Esophagus muscularis mucosa (tissue), 4 donors: ENCODE data around the gene ATAD3B. TPM values are rescaled to one million over a fixed set of nuclear protein-coding genes. Genes with fewer than 3 reads are reported as not detected.
"Not testable (repeated sequence)": the region's sequence is repeated elsewhere in the genome, so short reads cannot be mapped to it uniquely, and the experiment has no call there.

Source experiments
- DNase-seq: peaks from one replicate; pipeline ENCODE4 v3.0.0-alpha.2; 2017; ENCODE audit errors: extremely low spot score
- H3K27ac ChIP-seq, 4 donors: fragments of 200-600 bp; sonication (generic); replicated peaks in 1 of 4; 1 replicate in 3 of 4; 2 replicates in 1 of 4; pipeline ENCODE4 v1.5.1; 2016 to 2019; ENCODE audit warnings: mild to moderate bottlenecking in 1 of 4
- H3K27me3 ChIP-seq, 4 donors: fragments of 200-600 bp; sonication (generic); one replicate each; pipeline versions ENCODE4 v1.5.1 to v1.6.0; 2016 to 2019
- H3K36me3 ChIP-seq, 4 donors: fragments of 200-600 bp; sonication (generic); one replicate each; pipeline ENCODE4 v1.5.1; 2016 to 2019
- H3K4me1 ChIP-seq, 4 donors: fragments of 200-600 bp; sonication (generic); one replicate each; pipeline ENCODE4 v1.5.1; 2016 to 2019
- H3K4me3 ChIP-seq, 4 donors: fragments of 200-600 bp; sonication (generic); 1 replicate in 2 of 4; 2 replicates in 2 of 4; pipeline ENCODE4 v1.5.1; 2016 to 2019; ENCODE audit warnings: mild to moderate bottlenecking in 4 of 4, moderate library complexity in 1 of 4
- H3K9me3 ChIP-seq, 4 donors: fragments of 200-600 bp; sonication (generic); 1 replicate in 3 of 4; 2 replicates in 1 of 4; pipeline ENCODE4 v1.5.1; 2016 to 2019
- EP300 ChIP-seq: sonication (generic); formaldehyde crosslinking; IDR thresholded peaks from one replicate; pipeline ENCODE4 v1.6.1; 2017; ENCODE audit warnings: antibody characterized with exemption
- POLR2A ChIP-seq: fragments of 450-650 bp; IDR thresholded peaks from one replicate; pipeline ENCODE4 v1.6.1; 2017; ENCODE audit warnings: antibody characterized with exemption, moderate library complexity, mild to moderate bottlenecking, low read depth
- POLR2AphosphoS5 ChIP-seq, 2 donors: sonication (generic); formaldehyde crosslinking; IDR thresholded peaks; one replicate each; pipeline ENCODE4 v1.6.1; 2017; ENCODE audit warnings: antibody characterized with exemption in 2 of 2
- WGBS: methylation state at CpG from one replicate; pipeline ENCODE4 v1.1.5; 2018; 5-methylcytosine and 5-hydroxymethylcytosine counted together
- intact Hi-C: fragments of 100-400 bp; cut with DNase I; formaldehyde crosslinking; loops from one replicate; pipeline ENCODE4 v1.15.1; 2023
- total RNA-seq, 4 donors: library from RNA; depleted of rRNA; stranded (reverse); fragments of >200 nt; gene quantifications; one replicate each; pipeline versions ENCODE4 v1.1.0 to v1.2.1, GENCODE V29; 2016
- TF ChIP-seq, protein P1 (sequence below), 3 experiments: fragments of 200-600 bp in 2 of 3; fragments of 450-650 bp in 1 of 3; sonication (generic) in 2 of 3; IDR thresholded peaks; one replicate each; pipeline ENCODE4 v1.5.1; 2017 to 2019; ENCODE audit warnings: antibody characterized with exemption in 3 of 3, mild to moderate bottlenecking in 2 of 3, moderate library complexity in 1 of 3

Gene ATAD3B
- total RNA-seq, 4 donors from 2014 or later = 9.7 to 14.9 (median 10.0) TPM

- Histone ChIP-seq H3K4me3 (no peak overlapping the region), H3K36me3 (peaks cover 54 to 100% (median 95%) of the 10 kb centered on the region in 4 donors), H3K27ac (no peak overlapping the region), H3K4me1 (no peaks in the 10 kb centered on the region), H3K9me3 (no peaks in the 10 kb centered on the region), H3K27me3 (no peaks in the 10 kb centered on the region)
- DNase-seq = no peak
- 95% methylated on average over 9 of the region's 16 CpGs for WGBS
- intact Hi-C loops = no loop called here
- no peak for TF ChIP-seq EP300
- TF ChIP-seq POLR2AphosphoS5 (IDR thresholded peaks at IDR 0.05) = no peak
- TF ChIP-seq, protein P1, sequence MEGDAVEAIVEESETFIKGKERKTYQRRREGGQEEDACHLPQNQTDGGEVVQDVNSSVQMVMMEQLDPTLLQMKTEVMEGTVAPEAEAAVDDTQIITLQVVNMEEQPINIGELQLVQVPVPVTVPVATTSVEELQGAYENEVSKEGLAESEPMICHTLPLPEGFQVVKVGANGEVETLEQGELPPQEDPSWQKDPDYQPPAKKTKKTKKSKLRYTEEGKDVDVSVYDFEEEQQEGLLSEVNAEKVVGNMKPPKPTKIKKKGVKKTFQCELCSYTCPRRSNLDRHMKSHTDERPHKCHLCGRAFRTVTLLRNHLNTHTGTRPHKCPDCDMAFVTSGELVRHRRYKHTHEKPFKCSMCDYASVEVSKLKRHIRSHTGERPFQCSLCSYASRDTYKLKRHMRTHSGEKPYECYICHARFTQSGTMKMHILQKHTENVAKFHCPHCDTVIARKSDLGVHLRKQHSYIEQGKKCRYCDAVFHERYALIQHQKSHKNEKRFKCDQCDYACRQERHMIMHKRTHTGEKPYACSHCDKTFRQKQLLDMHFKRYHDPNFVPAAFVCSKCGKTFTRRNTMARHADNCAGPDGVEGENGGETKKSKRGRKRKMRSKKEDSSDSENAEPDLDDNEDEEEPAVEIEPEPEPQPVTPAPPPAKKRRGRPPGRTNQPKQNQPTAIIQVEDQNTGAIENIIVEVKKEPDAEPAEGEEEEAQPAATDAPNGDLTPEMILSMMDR (IDR thresholded peaks at IDR 0.05) = no peak
- TF ChIP-seq POLR2A = no peak
Observed at GRCh38 chr1:1489231-1489630, 17.7 kb downstream of the ATAD3B start.

GRCh38 chr1:1489861-1490260 lies 18.3 kb downstream of the ATAD3B start:
- DNase-seq = no peak
- Histone ChIP-seq H3K36me3 (peaks cover 53 to 100% (median 96%) of the 10 kb centered on the region in 4 donors), H3K9me3 (no peaks in the 10 kb centered on the region), H3K27ac (no peak overlapping the region), H3K4me3 (no peak overlapping the region), H3K4me1 (no peaks in the 10 kb centered on the region), H3K27me3 (no peaks in the 10 kb centered on the region)
- intact Hi-C loops = no loop called here
- TF ChIP-seq POLR2A (no peak), EP300 (no peak), POLR2AphosphoS5 (IDR thresholded peaks at IDR 0.05) (no peak)
- TF ChIP-seq, protein P1 (IDR thresholded peaks at IDR 0.05) = no peak
- WGBS = 94% methylated on average over 6 of the region's 19 CpGs

- WGBS = 100% methylated on average over 13 of the region's 25 CpGs
- Histone ChIP-seq H3K4me1 (no peaks in the 10 kb centered on the region), H3K27me3 (no peaks in the 10 kb centered on the region), H3K27ac (no peak overlapping the region), H3K9me3 (no peaks in the 10 kb centered on the region), H3K4me3 (no peak overlapping the region), H3K36me3 (peaks cover 52 to 98% (median 94%) of the 10 kb centered on the region in 4 donors)
- intact Hi-C loops = no loop called here
- TF ChIP-seq POLR2A (no peak), EP300 (no peak), POLR2AphosphoS5 (IDR thresholded peaks at IDR 0.05) (no peak)
- TF ChIP-seq, protein P1 (IDR thresholded peaks at IDR 0.05) = no peak
- no peak for DNase-seq
Observed at GRCh38 chr1:1490633-1491230, 19.2 kb downstream of the ATAD3B start.

GRCh38 chr1:1491601-1492000 lies 20.0 kb downstream of the ATAD3B start:
- Histone ChIP-seq H3K27me3 (no peaks in the 10 kb centered on the region), H3K9me3 (no peaks in the 10 kb centered on the region), H3K27ac (no peak overlapping the region), H3K4me1 (no peaks in the 10 kb centered on the region), H3K36me3 (peaks cover 49 to 97% (median 91%) of the 10 kb centered on the region in 4 donors), H3K4me3 (no peak overlapping the region)
- 100% methylated on average over 7 of the region's 10 CpGs for WGBS
- DNase-seq = no peak
- intact Hi-C loops = no loop called here
- TF ChIP-seq POLR2A = no peak
- TF ChIP-seq EP300 = no peak
- TF ChIP-seq, protein P1 (IDR thresholded peaks at IDR 0.05) = no peak

DNA sequence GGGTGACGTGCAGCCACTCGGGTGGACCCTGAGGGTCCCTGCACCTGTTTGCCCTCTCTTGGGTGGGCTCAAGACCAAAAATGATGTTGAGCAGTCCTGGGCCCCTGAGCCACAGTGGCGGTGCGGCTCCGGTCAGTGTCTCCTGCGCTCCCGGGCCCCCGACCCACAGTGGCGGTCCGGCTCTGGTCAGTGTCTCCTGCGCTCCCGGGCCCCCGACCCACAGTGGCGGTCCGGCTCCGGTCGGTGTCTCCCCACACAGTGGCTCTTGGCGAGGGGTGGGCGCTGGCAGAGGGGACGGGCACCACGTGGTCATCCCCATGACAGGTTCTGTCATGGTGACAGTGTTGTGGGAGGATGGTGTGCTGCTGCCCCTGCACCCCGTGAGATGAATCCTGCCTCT lies 22.7 kb downstream of the ATAD3B start:
- intact Hi-C loops, H3K27ac ChIP-seq, H3K4me3 ChIP-seq, H3K9me3 ChIP-seq, H3K4me1 ChIP-seq, H3K27me3 ChIP-seq, DNase-seq: not testable (repeated sequence)
- WGBS = 92% methylated on average over 15 of the region's 22 CpGs
- peaks cover 33 to 70% (median 65%) of the 10 kb centered on the region in 4 donors for H3K36me3 ChIP-seq

DNA sequence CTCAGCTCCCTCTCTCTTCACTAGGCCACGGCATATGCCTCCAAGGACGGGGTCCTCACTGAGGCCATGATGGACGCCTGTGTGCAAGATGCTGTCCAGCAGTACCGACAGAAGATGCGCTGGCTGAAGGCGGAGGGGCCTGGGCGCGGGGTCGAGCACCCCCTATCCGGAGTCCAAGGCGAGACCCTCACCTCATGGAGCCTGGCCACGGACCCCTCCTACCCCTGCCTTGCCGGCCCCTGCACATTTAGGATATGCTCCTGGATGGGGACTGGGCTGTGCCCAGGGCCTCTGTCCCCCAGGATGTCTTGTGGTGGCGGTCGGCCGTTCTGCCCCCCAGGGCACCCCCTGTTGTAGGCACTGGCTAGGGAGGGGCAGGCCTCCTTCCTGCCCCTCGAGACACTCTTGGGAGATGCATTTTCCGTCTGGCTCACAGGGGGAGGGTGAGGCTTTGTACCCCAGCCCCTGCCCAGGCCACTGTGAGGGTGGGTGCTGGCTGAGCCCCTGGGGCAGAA lies 24.0 kb downstream of the ATAD3B start:
- H3K4me3 ChIP-seq, H3K27ac ChIP-seq, H3K27me3 ChIP-seq, intact Hi-C loops, DNase-seq, H3K4me1 ChIP-seq, H3K9me3 ChIP-seq: not testable (repeated sequence)
- WGBS = 82% methylated on average over 9 of the region's 18 CpGs
- H3K36me3 ChIP-seq = peaks cover 21 to 57% (median 53%) of the 10 kb centered on the region in 4 donors
